HG03378 (cell line): ENCODE data around the gene SERPINB4.

Experiments used
- ATAC-seq: cut with Tn5 transposase; IDR thresholded peaks from one replicate; pipeline ENCODE4 v1.9.1; 2021; ENCODE audit warnings: mild to moderate bottlenecking, moderate library complexity; ENCODE audit not compliant: unreplicated experiment

The SERPINB4 gene

DNA sequence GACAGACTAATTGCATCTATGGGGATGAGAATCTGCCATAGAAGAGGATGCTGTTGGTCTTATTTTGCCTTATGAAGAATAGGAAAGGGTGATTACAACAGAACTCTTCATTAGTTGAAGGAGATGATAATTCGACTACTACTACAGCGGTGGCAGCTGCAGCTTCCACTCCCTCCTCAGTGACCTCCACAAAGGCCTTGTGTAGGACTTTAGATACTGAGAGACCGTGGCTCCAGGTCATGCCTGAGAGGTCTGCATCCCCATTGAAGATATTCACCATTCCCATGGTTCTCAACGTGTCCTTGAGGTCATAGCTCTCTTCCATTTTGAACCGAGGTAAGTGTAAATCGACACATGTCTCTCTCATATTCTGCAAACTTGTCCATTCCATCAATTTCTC lies 6.4 kb downstream of the SERPINB4 start:
- no peak for ATAC-seq

DNA sequence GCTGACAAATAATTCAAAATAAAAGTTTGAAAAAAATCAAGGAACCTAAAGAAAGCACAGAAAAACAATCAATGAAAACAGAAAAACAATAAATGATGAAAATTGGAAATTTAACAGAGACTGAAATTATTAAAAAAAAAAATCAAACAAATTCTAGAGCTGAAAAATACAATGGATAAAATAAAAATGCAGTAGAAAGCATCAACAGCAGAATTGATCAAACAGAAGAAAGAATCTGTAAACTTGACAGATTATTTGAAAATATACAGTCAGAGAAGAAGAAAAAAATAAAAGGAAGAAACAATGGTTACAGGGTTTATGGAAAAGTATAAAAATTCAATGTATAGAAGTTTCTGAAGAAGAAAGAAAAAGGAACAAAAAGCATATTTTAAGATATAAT lies 16.2 kb downstream of the SERPINB4 start:
- ATAC-seq = no peak

DNA sequence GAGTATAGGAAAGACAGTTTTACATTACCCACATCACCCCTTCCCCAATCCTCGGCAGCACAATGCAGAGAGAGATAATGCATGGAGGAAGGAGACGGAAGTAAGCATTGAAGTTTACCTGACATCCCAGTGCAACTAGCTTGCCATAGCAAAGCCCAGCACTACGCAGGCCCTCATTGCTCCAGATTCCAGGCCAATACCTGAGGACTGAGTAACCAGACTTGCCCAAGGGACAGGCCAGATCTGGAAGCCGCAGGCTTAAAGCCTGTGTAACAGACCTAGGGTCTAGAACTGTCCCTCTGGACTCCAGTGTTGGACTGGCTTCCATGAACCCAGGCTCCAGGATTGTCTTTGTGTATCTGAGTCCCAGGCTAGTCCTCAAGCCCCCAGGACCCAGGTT lies 17.6 kb downstream of the SERPINB4 start:
- no peak for ATAC-seq

DNA sequence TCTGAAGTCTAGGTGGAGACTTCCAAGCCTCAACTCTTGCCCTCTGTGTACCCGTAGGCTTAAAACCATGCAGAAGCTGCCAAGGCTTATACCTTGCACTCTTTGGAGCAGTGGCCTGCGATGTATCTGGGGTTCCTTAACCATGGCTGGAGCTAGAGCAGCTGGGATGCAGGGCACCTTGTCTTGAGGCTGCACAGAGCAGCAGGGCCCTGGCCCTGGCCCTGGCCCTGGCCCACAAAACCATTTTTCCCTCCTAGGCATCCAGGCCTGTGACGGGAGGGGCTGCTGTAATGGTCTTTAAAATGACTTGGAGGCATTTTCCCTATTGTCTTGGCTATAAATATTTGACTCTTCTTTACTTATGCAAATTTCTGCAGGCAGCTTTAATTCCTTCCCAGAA lies 19.2 kb downstream of the SERPINB4 start:
- no peak for ATAC-seq

DNA sequence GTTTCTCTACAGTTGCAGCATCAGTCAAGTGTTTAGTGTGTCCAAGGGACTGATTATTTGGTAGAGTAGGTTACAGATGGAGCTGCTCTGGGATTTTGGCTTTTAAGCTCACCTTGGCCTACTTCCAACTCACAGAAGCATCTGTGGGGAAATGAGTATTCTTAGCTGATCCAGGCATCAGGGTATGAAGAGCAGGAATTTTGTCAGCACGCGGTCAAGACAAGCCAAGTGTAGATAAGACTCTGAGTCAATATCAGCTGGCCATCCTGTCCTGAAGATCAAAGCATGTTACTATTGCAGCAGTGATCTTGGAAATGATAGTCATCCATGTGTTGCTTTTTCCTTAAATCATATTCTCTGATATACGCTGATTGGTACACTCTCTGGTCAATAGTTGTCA lies 24.4 kb downstream of the SERPINB4 start:
- no peak for ATAC-seq

DNA sequence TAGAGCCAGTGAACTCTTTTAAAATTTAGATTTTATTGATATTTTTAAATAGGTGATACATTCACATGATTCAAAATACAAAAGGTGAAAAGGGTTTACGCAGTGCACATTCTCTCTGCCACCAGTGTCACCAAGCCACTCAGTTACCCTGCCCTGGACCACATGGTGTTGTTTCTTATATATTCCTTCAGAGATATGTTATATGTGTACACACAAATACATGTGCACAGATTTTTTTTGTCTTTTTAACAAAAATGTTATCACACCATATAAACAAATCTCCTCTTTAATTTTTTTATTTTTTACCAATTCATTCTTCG lies 26.2 kb downstream of the SERPINB4 start:
- no peak for ATAC-seq

DNA sequence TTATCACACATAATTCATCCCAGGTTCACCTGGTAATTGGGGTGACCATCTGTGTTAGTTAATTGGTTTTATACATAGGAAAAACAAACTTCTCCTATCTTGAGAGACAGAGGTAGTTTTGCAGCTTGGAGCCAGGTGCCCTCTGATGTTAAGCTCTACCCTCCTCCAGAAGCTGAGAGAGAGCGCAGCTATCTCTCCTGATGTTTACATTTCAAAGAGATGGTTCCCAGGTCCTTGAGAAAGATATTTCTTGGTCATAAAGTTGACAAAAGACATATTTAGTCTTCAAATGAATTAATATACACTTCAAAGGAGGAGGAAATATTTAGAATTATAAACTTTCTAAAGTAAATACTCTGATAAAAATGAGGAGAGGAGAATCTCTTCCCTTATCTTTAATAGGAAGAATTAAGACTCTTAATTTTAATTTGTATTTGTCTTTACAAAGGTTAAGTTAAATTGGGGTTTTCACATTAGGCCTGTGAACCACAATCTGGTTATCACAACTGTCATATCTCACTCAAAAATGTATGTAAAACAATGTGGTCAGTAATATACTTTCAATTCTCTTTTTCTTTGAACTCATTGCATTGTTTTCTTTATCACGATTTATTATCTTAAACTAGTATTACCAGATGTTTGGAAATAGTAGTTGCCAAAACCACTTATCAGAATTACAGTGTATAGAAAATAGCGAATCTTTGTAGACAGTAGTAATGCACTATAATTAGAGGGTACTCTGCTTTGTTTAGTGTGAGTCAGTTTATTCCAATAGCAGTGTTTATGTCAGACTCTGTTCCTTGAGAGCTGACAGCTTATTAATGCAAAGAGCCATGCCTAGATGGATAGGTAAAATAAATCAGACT lies 26.8 kb downstream of the SERPINB4 start:
- ATAC-seq = peak; percentile 88

DNA sequence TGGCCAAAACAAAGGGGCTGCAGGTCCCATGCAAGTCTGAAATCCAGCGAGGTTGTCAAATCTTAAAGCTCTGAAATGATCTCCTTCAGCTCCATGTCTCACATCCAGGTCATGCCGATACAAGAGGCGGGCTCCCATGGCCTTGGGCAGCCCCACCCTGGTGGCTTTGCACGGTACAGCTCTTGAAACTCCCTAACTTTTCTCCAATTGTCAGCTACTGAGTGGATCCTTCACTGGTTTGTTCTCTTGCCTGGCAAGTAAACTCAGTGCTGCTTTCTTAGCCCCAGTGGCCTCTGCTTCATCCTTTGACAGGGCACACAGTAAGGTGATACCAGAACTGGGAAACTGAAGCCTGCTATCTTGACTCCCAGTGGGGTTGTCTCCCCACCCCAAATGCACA lies 30.6 kb downstream of the SERPINB4 start:
- ATAC-seq = no peak

DNA sequence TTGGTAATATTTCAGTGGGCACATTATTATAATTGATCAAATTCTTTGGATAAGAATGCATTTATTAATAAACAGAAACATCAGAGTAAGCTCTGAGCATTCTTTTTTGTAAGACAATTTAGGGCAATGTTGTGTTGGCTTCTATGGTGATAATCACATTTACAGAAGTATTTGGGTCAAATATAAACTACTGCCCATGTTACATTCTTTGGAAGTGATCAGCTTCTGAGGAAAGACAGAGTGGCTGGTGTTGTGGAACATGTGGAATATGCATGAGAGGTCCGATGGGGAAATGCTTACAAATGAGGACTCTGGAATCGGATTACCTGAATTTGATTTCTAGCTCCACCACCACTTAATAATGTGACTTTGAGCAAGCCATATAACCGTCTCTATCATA lies 37.5 kb downstream of the SERPINB4 start:
- ATAC-seq = no peak

DNA sequence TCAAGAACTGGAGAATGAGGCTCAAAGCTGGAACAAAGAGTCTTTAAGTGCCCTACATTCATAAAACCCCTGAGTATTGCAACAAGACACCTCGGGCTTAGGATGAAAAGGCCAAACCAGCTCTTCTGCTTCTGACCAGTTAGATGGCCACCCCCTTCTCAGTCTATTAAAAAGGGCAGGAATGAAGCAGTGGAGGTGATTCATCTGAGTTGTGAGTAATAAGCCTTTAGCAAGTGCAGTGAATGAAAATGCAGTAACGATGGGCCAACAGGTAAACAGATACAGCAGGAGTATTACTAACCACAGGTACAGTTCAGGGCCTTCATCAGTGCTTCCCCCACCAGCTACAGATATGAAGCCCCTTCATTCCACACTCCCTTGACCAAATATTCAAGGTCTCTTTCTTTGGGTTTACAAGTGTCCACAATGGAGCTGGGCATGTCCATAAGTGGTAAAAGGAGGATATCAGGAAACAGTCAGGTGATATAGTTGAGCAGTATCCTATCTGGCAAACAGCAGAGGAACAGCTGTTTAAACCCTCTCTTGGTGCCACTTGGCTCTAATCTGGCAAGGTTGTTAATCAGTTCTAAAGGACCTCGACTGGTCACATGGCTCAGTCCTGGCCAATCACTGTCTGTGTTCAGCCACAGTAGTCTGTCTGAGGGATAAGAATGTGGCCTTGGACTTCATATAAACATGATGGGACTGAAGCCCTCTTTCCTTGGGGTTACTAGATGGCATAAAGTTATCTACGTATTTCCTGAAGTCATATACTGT lies 39.1 kb downstream of the SERPINB4 start:
- no peak for ATAC-seq

DNA sequence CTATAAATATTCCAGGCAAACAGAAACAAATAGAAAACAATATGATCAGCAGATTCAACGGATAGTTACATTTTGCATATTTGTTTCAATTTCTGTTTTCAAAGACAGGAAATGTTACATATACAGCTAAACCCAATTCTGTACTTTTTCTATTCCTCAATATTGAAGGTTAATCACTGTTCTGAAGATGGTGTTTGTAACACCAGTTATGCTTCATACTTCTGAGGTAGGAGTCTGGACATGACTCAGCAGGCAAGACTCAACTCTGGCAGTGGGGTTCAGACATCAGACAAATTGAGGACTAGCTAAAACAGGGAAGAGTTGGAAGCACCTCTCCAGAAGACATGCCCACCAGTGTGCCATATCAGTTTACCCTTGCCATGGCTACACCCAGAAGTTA lies 40.3 kb downstream of the SERPINB4 start:
- ATAC-seq = peak; percentile 98

DNA sequence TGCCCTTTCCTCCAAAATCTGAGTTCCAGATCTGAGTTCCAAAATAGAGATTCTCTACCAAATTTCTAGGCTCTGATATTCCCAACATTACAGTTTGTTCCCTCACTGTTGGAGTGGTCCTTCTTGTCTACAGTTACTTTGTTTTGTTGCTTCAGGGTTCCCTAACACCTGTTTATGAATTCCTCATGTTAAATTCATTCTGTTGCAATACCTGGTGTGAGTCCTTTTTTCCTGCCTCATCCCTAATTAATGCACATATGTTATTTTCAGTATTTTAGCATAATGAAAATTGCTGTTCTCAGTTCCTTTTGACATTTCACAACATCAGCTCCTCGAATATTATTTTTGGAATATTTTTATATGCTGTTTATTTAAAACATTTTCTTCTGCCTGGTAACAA lies 40.7 kb downstream of the SERPINB4 start:
- no peak for ATAC-seq

DNA sequence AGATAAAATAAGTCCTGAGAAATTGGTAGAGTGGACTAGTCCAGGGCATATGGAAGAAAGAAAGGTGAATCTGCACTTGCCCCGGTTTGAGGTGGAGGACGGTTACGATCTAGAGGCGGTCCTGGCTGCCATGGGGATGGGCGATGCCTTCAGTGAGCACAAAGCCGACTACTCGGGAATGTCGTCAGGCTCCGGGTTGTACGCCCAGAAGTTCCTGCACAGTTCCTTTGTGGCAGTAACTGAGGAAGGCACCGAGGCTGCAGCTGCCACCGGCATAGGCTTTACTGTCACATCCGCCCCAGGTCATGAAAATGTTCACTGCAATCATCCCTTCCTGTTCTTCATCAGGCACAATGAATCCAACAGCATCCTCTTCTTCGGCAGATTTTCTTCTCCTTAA lies 47.1 kb downstream of the SERPINB4 start:
- ATAC-seq = no peak

DNA sequence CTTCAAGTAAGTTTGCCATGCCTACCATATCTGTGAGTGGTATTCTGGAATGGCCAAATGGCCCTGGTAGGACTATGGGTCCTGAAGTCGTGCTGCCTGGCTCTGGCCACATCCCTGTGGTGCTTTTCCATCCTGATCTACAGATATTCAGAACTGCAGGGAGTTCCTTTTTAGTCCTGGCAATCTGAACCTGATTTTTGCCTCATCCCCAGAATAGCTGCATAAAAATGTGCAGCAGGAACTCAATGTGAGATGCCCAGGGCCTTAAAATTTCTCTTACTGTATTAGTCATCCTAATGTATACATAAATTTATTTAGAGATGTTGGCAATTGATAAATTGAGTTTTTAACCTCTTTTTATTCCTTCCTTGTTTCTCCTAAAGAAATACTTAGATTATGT lies 51.6 kb downstream of the SERPINB4 start:
- no peak for ATAC-seq

DNA sequence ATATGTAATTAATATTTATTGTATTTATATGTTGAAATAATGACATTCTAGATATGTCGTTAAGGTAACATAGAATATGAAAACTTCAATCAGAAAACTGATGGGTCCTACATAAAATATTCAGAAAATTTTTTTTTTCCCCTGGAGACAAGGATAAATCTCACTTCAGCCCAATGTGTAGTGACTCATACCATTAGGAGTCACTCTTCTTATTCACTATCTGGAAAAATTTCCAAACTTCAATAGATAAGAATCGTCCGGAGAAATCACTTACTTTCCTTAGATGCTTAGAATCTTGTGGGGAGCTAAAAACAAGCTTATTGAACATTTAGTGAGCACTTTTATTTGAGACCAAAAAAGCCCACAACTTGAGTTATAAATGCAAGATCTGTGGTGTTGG lies 52.3 kb downstream of the SERPINB4 start:
- ATAC-seq = no peak

DNA sequence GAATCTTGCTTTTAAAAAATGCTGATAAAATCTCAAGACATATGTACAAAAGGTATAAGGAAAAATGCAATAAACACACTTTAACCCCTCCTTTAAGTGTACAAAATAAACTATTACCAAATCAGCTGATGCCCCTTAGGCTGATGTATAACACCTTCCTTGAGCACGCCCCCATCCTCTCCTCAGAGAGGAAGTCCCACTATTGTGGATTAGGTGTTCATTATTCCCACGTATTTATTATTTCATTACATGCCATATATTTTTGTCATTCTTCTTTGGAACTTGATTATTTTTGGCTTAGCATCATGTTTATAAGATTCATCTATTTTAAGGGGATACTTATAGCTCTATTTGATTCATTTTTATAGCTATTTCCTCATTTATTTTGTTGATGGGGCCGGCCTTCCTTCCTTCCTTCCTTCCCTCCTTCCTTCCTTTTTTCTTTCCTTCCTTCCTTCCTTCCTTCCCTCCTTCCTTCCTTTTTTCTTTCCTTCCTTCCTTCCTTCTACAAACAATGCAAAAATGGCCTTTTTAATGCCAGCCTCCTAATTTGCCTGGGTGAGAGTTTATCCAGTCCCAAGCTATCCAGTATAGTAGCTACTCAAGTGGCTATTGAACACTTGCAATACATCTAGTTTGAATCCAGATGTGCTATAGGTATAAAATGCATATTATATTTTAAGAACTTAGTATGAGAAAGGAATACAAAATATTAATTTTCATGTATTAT lies 52.9 kb downstream of the SERPINB4 start:
- no peak for ATAC-seq

DNA sequence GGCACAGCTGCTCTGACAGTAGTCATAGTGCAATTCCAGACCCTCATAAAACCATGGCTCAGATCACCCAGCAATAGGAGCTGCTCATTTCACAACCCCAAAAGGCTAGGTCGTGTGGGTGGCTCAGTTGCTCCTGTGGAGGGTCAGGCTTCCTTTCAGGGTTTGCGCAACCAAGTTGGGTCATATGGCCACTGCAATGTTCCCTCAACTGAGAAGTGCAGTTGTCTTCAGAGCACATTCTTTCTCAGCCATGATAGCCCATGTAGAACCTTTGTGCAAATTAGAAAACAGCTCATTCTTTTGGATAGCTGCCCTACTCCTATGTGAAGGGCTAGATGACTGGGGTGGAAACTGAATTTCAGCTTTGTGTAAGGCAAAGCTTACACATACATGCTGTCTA lies 53.7 kb downstream of the SERPINB4 start:
- no peak for ATAC-seq

DNA sequence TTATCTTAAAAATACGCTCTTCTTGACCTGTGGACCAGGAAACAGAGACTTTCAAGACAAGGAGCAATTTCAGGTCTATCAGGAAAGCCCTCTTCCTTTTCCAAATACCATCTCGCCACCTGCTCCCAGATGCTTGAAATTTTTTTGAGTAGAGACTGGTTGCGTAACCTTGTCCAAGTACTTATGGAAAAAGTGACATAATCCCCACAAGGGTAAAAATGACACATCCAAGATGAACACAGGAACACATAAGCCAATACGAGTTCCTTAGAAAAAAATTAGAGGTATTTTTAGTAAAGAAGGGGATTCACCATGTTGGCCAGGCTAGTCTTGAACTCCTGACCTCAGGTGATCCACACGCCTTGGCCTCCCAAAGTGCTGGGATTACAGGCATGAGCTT lies 55.1 kb downstream of the SERPINB4 start:
- ATAC-seq = no peak
